H1 (cell line): Measurements from ENCODE around the gene NAA10. TPM values are rescaled to one million over a fixed set of nuclear protein-coding genes. Genes with fewer than 3 reads are reported as not detected.

Experiments
- BCL11A ChIP-seq, 2 experiments: IDR thresholded peaks; one replicate each; pipeline ENCODE4 v1.6.1; 2011; ENCODE audit warnings: low read depth in 2 of 2, low read length in 2 of 2, mild to moderate bottlenecking in 2 of 2
- BRCA1 ChIP-seq: IDR thresholded peaks from 2 replicates; pipeline ENCODE4 v1.6.1; 2012; ENCODE audit warnings: low read depth, low read length, improper control_type of control experiment
- CBX8 ChIP-seq: fragments of 300-800, 300-1000 bp; sonication (generic); IDR thresholded peaks from 2 replicates; pipeline ENCODE4 v1.7.1; 2016; ENCODE audit warnings: low read depth, low read length, borderline replicate concordance
- CHD7 ChIP-seq: fragments of 300-600 bp; sonication (generic); IDR thresholded peaks from 2 replicates; pipeline ENCODE4 v1.7.1; 2012; ENCODE audit warnings: low read length, moderate library complexity, mild to moderate bottlenecking, inconsistent platforms; ENCODE audit not compliant: insufficient replicate concordance
- JUN ChIP-seq: IDR thresholded peaks from 2 replicates; pipeline ENCODE4 v1.6.1; 2011; ENCODE audit warnings: low read depth, mild to moderate bottlenecking, improper control_type of control experiment, low read length
- KDM1A ChIP-seq: fragments of 200-600, 300-600 bp; sonication (generic); IDR thresholded peaks from 2 replicates; pipeline ENCODE4 v1.7.1; 2016; ENCODE audit warnings: mild to moderate bottlenecking, low read length, borderline replicate concordance
- KDM5A ChIP-seq: fragments of 200-600 bp; IDR thresholded peaks from 2 replicates; pipeline ENCODE4 v1.7.1; 2012; ENCODE audit warnings: mild to moderate bottlenecking, low read length, inconsistent platforms, mixed read lengths
- NRF1 ChIP-seq: IDR thresholded peaks from 2 replicates; pipeline ENCODE4 v1.6.1; 2011; ENCODE audit warnings: mild to moderate bottlenecking, low read depth, low read length, improper control_type of control experiment
- RAD21 ChIP-seq, 2 experiments: IDR thresholded peaks in 1 of 2; conservative IDR thresholded peaks in 1 of 2; 2 replicates each; pipeline ENCODE4 v1.6.1; 2011; ENCODE audit warnings: low read depth in 2 of 2, low read length in 2 of 2, improper control_type of control experiment in 1 of 2, inconsistent platforms in 1 of 2, mild to moderate bottlenecking in 1 of 2, moderate library complexity in 1 of 2
- SP4 ChIP-seq: IDR thresholded peaks from 2 replicates; pipeline ENCODE4 v1.6.1; 2012; ENCODE audit warnings: low read length, inconsistent platforms
- SRF ChIP-seq: IDR thresholded peaks from 2 replicates; pipeline ENCODE4 v1.6.1; 2011; ENCODE audit warnings: mild to moderate bottlenecking, low read depth, low read length, moderate library complexity
- TAF1 ChIP-seq: IDR thresholded peaks from 2 replicates; pipeline ENCODE4 v1.6.1; 2011; ENCODE audit warnings: mild to moderate bottlenecking, low read depth, low read length
- TEAD4 ChIP-seq: IDR thresholded peaks from 2 replicates; pipeline ENCODE4 v1.6.1; 2012; ENCODE audit warnings: low read depth, low read length, inconsistent platforms, mixed read lengths
- polyA plus RNA-seq, 7 experiments: library from polyadenylated mRNA; depleted of rRNA in 3 of 7; stranded (reverse) in 5 of 7; unstranded in 2 of 7; fragments of >200 nt in 5 of 7; fragments of 200-250 nt in 2 of 7; gene quantifications; 1 replicate in 5 of 7; 2 replicates in 1 of 7; 4 replicates in 1 of 7; pipeline versions ENCODE4 v1.2.1 to v1.2.3, GENCODE V29; 2011 to 2013; ENCODE audit warnings: missing spikeins in 2 of 7, mixed read lengths in 2 of 7
- total RNA-seq: library from RNA; stranded (reverse); fragmentation: NEBNext Ultra II Directional; extraction: Animal tissue kit (Norgen Biotek cat#: 25700); gene quantifications from 2 replicates; pipeline ENCODE4 v1.2.1, GENCODE V29; 2021

The NAA10 gene
- total and polyA plus RNA-seq, 2 of the 8 experiments (the other 6 are each of a cell fraction or from before 2014, with no cell fraction given) = 80.4 to 98.8 TPM

- TF ChIP-seq CHD7 = no peak
- no peak for TF ChIP-seq SP4
- no peak for TF ChIP-seq TEAD4
- TF ChIP-seq NRF1 = no peak
- TF ChIP-seq SRF = no peak
- TF ChIP-seq BRCA1 = no peak
- TF ChIP-seq JUN = no peak
- no peak for TF ChIP-seq BCL11A (IDR thresholded peaks at IDR 0.05; ENCODE audit: low read depth in 2 of 2, low read length in 2 of 2)
- no peak for TF ChIP-seq KDM1A
- no peak for TF ChIP-seq TAF1
- TF ChIP-seq RAD21 (IDR thresholded peaks at IDR 0.05 in 1 of 2, conservative IDR thresholded peaks at IDR 0.05 in 1 of 2; ENCODE audit: low read depth in 2 of 2, low read length in 2 of 2) = no peak
- no peak for TF ChIP-seq CBX8
- no peak for TF ChIP-seq KDM5A
These were observed 13.8 kb downstream of the NAA10 start (continued) for GRCh38 chrX:153921070-153921469.
